GM12873 (cell line): ENCODE results near the gene SLC24A3.

Experiments used
- TF ChIP-seq, protein P1 (sequence below): IDR thresholded peaks from 2 replicates; pipeline ENCODE4 v1.5.1; 2012; ENCODE audit warnings: low read depth, mild to moderate bottlenecking, moderate library complexity, low read length, control low read depth; ENCODE audit not compliant: insufficient read depth; ENCODE audit errors: missing control alignments

SLC24A3 gene

DNA sequence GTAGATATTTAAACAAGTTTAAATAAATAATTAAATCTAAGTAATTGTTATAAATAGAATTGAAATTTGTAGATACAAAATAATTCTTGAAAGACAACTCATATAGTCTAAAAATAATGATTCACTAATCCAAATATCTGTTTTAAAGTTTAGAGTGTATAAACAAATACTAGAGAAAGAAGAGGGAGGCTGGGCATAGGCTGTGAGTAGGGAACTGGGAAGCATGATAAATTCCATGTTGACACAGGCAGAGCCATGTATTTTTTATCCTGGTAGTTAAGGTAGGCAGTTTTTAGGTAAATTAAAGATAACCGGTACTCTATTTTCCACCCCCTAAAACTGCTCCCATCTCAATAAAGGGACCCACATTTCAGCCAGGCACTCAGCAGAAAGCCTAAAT lies 534.0 kb downstream of the SLC24A3 start:
- TF ChIP-seq, protein P1, sequence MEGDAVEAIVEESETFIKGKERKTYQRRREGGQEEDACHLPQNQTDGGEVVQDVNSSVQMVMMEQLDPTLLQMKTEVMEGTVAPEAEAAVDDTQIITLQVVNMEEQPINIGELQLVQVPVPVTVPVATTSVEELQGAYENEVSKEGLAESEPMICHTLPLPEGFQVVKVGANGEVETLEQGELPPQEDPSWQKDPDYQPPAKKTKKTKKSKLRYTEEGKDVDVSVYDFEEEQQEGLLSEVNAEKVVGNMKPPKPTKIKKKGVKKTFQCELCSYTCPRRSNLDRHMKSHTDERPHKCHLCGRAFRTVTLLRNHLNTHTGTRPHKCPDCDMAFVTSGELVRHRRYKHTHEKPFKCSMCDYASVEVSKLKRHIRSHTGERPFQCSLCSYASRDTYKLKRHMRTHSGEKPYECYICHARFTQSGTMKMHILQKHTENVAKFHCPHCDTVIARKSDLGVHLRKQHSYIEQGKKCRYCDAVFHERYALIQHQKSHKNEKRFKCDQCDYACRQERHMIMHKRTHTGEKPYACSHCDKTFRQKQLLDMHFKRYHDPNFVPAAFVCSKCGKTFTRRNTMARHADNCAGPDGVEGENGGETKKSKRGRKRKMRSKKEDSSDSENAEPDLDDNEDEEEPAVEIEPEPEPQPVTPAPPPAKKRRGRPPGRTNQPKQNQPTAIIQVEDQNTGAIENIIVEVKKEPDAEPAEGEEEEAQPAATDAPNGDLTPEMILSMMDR = no peak

DNA sequence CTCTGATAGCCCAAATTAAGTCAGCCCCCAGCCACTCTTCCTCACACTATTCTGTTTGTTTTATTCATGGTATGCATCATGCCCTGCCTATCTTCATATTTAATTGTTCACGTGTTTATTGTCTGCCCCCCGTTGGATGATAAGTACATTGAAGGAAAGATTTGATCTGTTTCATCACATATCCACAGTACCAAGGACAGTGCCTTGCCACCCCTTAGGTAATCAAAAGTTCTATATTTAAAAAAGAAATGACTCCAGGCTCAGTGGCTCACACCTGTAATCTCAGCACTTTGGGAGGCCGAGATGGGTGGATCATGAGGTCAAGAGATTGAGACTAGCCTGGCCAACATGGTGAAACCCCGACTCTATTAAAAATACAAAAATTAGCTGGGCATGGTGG lies 535.5 kb downstream of the SLC24A3 start:
- TF ChIP-seq, protein P1 = no peak

DNA sequence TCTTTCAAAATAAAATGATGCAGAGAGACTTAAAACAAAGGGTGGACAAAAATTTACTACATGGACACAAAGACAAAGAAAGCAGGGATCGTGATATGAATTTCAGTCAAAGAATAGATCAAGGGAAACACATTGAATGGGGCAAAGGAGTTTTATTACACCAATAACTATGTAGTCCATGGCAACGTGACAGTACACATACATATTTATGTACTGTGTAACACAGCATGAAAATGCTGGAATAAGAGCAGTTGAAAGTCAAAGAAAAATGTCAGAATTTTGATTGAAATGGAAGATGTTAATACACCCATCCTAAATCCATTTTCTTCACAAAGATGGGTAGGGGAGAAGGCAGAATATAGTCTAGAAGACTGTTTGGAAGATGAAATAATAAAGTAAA lies 536.2 kb downstream of the SLC24A3 start:
- TF ChIP-seq, protein P1 = no peak

DNA sequence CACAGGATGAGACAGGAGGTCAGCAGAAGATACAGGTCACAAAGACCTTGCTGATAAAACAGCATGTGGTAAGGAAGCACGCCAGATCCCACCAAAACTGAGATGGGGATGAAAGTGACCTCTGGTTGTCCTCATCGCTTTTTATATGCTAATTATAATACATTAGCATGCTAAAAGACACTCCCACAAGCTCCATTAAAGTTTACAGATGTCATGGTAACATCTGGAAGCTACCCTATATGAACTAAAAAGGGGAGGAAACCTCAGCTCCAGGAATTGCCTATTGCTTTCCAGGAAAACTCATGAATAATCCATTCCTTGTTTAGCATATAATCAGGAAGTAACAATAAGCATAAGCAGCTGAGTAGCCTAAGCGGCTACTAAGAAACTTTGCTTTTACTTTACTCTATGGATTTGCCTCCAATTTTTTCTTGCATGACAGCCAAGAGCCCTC lies 537.2 kb downstream of the SLC24A3 start:
- TF ChIP-seq, protein P1 = no peak

DNA sequence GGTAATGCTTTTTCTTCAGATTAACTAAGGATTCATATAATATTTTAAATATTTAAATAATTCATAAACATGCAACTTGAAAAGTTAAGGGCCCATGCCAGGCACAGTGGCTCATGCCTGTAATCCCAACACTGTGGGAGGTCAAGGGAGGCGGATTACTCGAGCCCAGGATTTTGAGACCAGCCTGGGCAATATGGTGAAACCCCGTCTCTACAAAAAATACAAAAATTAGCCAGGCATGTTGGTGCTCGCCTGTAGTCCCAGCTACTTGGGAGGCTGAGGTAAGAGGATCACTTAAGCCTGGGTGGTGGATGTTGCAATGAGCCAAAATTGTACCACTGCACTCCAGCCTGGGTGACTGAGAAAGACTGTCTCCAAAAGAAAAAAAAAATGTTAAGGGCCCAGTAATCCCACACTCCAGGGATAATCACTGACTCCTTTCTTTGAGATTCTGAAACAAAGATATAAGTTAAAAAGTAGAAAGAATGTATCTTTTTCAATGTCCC lies 537.7 kb downstream of the SLC24A3 start:
- TF ChIP-seq, protein P1 = no peak

DNA sequence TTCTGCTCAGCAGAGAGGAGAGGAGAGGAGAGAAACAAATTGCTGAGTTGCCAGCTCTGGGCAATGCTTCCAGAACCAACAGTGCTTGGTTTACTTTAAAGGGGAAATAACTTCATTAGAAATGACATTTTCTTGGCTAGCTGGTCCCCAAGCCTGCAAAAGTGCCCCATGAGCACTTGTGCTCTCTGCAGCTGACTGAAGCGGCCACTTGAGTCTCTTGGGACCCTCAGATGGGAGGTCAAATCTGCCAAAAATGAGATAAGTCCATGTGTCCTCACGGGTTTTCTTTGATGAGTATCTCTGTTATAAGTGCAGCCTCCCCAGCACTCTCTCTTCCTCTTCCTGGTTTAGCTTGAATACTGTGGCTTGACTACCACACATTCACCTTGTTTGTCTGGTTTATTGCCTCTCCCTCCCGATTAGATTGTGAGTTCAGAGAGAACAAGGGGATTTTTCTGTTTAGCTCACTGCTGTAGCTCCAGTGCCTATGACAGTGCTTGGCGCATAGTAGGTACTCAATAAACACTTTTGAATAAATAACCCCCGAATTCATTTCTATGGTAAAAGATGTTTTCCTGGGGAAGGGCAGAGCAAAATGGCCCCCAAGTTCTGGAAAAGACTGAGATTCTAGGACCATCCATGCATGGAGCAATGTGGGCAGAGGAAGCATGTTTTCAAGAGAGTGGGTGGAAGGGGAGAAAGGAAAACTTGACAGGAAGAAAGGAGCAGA lies 538.6 kb downstream of the SLC24A3 start:
- TF ChIP-seq, protein P1 = no peak

DNA sequence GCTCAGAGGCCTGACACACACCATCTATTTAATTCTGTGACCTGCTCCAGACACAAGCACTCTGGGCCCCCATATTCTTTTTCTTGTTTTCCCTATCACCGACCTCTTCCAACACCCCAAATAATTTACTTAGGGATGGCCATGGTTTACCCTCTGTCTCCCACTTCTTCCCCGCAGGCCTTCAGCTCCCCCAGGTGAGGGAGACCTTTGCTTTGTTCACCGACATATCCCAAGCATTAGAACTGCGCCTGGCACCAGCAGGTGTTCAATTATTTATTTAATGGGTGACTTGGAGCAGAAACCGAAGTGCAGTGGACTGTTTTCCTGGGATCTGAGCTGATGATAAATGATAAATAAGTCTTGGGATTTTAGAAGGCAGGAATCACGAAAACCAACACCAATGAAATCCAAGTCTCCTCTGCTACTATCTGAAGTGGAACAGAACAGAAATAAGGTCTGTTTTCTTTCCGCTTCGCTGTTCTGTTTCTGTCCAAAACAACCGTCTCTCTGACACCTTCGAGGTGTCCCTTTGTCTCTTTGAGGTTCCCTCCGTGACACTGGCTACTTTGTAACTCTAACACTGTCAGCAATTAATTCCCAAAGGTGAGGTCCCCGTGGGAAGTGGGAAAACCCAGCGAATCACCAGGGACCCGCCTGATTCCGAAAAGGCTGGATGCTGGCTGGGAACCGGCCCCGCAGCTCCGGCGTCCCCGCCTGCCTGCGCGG lies 544.5 kb downstream of the SLC24A3 start:
- TF ChIP-seq, protein P1 = no peak
